Mesenchymal stem cell (in vitro differentiated cells and primary cell): ENCODE data around the gene CADM1.

Source experiments
- DNase-seq: peaks from one replicate; pipeline ENCODE4 v3.0.0-alpha.2; 2013
- H2AFZ ChIP-seq: one replicate; pipeline ENCODE4 v1.6.1; 2013; ENCODE audit warnings: low read depth, mild to moderate bottlenecking, control low read depth, inconsistent platforms, low read length, moderate library complexity
- H2AK5ac ChIP-seq: 2 replicates; pipeline ENCODE4 v1.6.1; 2013; ENCODE audit warnings: low read length, moderate library complexity, mild to moderate bottlenecking, inconsistent platforms; ENCODE audit not compliant: severe bottlenecking
- H2BK120ac ChIP-seq: one replicate; pipeline ENCODE4 v1.6.1; 2013; ENCODE audit warnings: low read depth, mild to moderate bottlenecking, inconsistent platforms, low read length, moderate library complexity
- H2BK12ac ChIP-seq, 2 experiments: one replicate each; pipeline ENCODE4 v1.6.1; 2013; ENCODE audit warnings: inconsistent platforms in 2 of 2, low read length in 2 of 2, mild to moderate bottlenecking in 2 of 2, moderate library complexity in 2 of 2, control low read depth in 1 of 2
- H2BK15ac ChIP-seq: one replicate; pipeline ENCODE4 v1.6.1; 2013; ENCODE audit warnings: mild to moderate bottlenecking, low read depth, inconsistent platforms; ENCODE audit not compliant: poor library complexity, severe bottlenecking
- H2BK5ac ChIP-seq: 2 replicates; pipeline ENCODE4 v1.6.1; 2013; ENCODE audit warnings: low read depth, mild to moderate bottlenecking, low read length, control low read depth, inconsistent platforms; ENCODE audit not compliant: poor library complexity, severe bottlenecking
- H3K14ac ChIP-seq, 2 experiments: one replicate each; pipeline ENCODE4 v1.6.1; 2013; ENCODE audit warnings: inconsistent platforms in 2 of 2, low read length in 2 of 2, control low read depth in 1 of 2, mild to moderate bottlenecking in 1 of 2, moderate library complexity in 1 of 2
- H3K18ac ChIP-seq, 2 experiments: one replicate each; pipeline ENCODE4 v1.6.1; 2013; ENCODE audit warnings: inconsistent platforms in 2 of 2, low read length in 2 of 2, control low read depth in 1 of 2, low read depth in 1 of 2, mild to moderate bottlenecking in 1 of 2
- H3K23ac ChIP-seq, 2 experiments: one replicate each; pipeline ENCODE4 v1.6.1; 2013; ENCODE audit warnings: inconsistent platforms in 2 of 2, low read length in 2 of 2, mild to moderate bottlenecking in 2 of 2, moderate library complexity in 2 of 2, control low read depth in 1 of 2
- H3K27ac ChIP-seq: 2 replicates; pipeline ENCODE4 v1.5.1; 2013; ENCODE audit warnings: mild to moderate bottlenecking, moderate library complexity, low read length, control low read depth, inconsistent platforms; ENCODE audit not compliant: poor library complexity, severe bottlenecking
- H3K27me3 ChIP-seq, 2 experiments: 2 replicates each; pipeline versions ENCODE4 v1.6.1 to v1.7.0; 2013; ENCODE audit warnings: low read length in 2 of 2, mild to moderate bottlenecking in 2 of 2, moderate library complexity in 2 of 2, control low read depth in 1 of 2, inconsistent platforms in 1 of 2; ENCODE audit not compliant: control insufficient read depth in 1 of 2, insufficient read depth in 1 of 2
- H3K36me3 ChIP-seq, 2 experiments: 2 replicates each; pipeline versions ENCODE4 v1.6.1 to v1.7.0; 2013; ENCODE audit warnings: low read length in 2 of 2, control low read depth in 1 of 2, inconsistent platforms in 1 of 2, low read depth in 1 of 2, mild to moderate bottlenecking in 1 of 2; ENCODE audit not compliant: insufficient read depth in 2 of 2, control insufficient read depth in 1 of 2
- H3K4ac ChIP-seq, 2 experiments: one replicate each; pipeline ENCODE4 v1.6.1; 2013; ENCODE audit warnings: inconsistent platforms in 2 of 2, low read length in 2 of 2, mild to moderate bottlenecking in 2 of 2, moderate library complexity in 2 of 2, control low read depth in 1 of 2, low read depth in 1 of 2
- H3K4me1 ChIP-seq: 2 replicates; pipeline ENCODE4 v1.6.1; 2013; ENCODE audit warnings: low read depth, low read length, control low read depth; ENCODE audit not compliant: control insufficient read depth, insufficient read depth
- H3K4me2 ChIP-seq: 2 replicates; pipeline ENCODE4 v1.6.1; 2013; ENCODE audit warnings: low read length, mild to moderate bottlenecking, inconsistent platforms; ENCODE audit not compliant: poor library complexity, severe bottlenecking
- H3K4me3 ChIP-seq, 2 experiments: 2 replicates each; pipeline versions ENCODE4 v1.5.1 to v1.7.0; 2013; ENCODE audit warnings: low read length in 2 of 2, mild to moderate bottlenecking in 2 of 2, control low read depth in 1 of 2, low read depth in 1 of 2; ENCODE audit not compliant: insufficient read depth in 1 of 2
- H3K79me1 ChIP-seq: replicated peaks from 2 replicates; pipeline ENCODE4 v1.6.1; 2013; ENCODE audit warnings: mild to moderate bottlenecking, control low read depth, low read length, inconsistent platforms; ENCODE audit not compliant: poor library complexity, severe bottlenecking
- H3K9ac ChIP-seq: 2 replicates; pipeline ENCODE4 v1.7.0; 2013; ENCODE audit warnings: mild to moderate bottlenecking, low read length, moderate library complexity
- H3K9me3 ChIP-seq: 2 replicates; pipeline ENCODE4 v1.7.0; 2013; ENCODE audit warnings: mild to moderate bottlenecking, low read length; ENCODE audit not compliant: control insufficient read depth
- H4K8ac ChIP-seq: one replicate; pipeline ENCODE4 v1.6.1; 2013; ENCODE audit warnings: inconsistent platforms, mild to moderate bottlenecking, low read length, moderate library complexity
- H4K91ac ChIP-seq: one replicate; pipeline ENCODE4 v1.6.1; 2013; ENCODE audit warnings: mild to moderate bottlenecking, low read length, inconsistent platforms
- WGBS: methylation state at CpG from one replicate; pipeline ENCODE4 v1.1.7; 2013; ENCODE audit warnings: mixed read lengths; 5-methylcytosine and 5-hydroxymethylcytosine counted together

Gene CADM1

DNA sequence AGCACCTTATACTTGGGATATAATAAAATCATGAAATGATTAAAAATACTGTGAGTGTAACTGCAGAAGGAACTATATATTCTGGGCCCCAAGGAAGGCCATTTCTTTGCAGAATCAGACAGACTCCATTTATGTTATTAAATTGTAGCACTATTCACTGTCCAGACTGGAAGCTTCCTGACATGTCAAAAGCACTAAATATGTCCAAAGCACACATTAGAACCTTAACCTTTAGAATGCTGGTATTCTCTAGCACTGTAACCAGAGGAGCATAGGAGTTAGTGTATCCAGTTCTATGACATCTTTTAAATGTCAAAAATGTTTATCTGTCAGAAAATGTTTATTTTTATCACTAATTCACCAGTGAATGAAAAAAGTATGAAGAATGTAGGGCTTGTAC is 246.9 kb downstream of the CADM1 start:
- Histone ChIP-seq H3K36me3 (no peaks in the 10 kb centered on the region), H3K4ac (no peak overlapping the region), H3K9me3 (no peaks in the 10 kb centered on the region), H2BK5ac (no peak overlapping the region), H3K4me1 (peaks cover 3% of the 10 kb centered on the region), H3K14ac (no peak overlapping the region), H3K23ac (no peak overlapping the region), H3K79me1 (peaks cover 21% of the 10 kb centered on the region), H2AK5ac (no peak overlapping the region), H4K91ac (no peak overlapping the region), H2BK15ac (no peak overlapping the region), H3K4me2 (no peak overlapping the region), H3K27ac (no peak overlapping the region), H2BK12ac (no peak overlapping the region), H4K8ac (no peak overlapping the region), H2BK120ac (no peak overlapping the region), H3K18ac (no peak overlapping the region), H3K27me3 (no peaks in the 10 kb centered on the region), H3K4me3 (no peak overlapping the region), H3K9ac (no peak overlapping the region), H2AFZ (no peak overlapping the region)
- DNase-seq, result no peak

- no peak overlapping the region for H2BK12ac ChIP-seq
- H2BK120ac ChIP-seq, result no peak overlapping the region
- H2BK5ac ChIP-seq, result no peak overlapping the region
- no peak overlapping the region for H3K9ac ChIP-seq
- peaks cover 21% of the 10 kb centered on the region for H3K79me1 ChIP-seq
- H3K27me3 ChIP-seq, result no peaks in the 10 kb centered on the region
- H2BK15ac ChIP-seq, result no peak overlapping the region
- peak overlapping the region; percentile 49 for H3K27ac ChIP-seq
- H4K91ac ChIP-seq, result no peak overlapping the region
- H3K4ac ChIP-seq, result no peak overlapping the region
- no peaks in the 10 kb centered on the region for H3K9me3 ChIP-seq
- WGBS, result 24% methylated on average over 5 of the region's 7 CpGs
- no peak overlapping the region for H3K18ac ChIP-seq
- peak; percentile 14 for DNase-seq
- no peak overlapping the region for H3K23ac ChIP-seq
- no peak overlapping the region for H2AK5ac ChIP-seq
- H3K36me3 ChIP-seq, result no peaks in the 10 kb centered on the region
- H3K14ac ChIP-seq, result no peak overlapping the region
- peaks cover 3% of the 10 kb centered on the region for H3K4me1 ChIP-seq
- no peak overlapping the region for H3K4me2 ChIP-seq
- no peak overlapping the region for H2AFZ ChIP-seq
- H4K8ac ChIP-seq, result no peak overlapping the region
- H3K4me3 ChIP-seq, result no peak overlapping the region
Measured at GRCh38 chr11:115256397-115257197, 247.6 kb downstream of the CADM1 start.

DNA sequence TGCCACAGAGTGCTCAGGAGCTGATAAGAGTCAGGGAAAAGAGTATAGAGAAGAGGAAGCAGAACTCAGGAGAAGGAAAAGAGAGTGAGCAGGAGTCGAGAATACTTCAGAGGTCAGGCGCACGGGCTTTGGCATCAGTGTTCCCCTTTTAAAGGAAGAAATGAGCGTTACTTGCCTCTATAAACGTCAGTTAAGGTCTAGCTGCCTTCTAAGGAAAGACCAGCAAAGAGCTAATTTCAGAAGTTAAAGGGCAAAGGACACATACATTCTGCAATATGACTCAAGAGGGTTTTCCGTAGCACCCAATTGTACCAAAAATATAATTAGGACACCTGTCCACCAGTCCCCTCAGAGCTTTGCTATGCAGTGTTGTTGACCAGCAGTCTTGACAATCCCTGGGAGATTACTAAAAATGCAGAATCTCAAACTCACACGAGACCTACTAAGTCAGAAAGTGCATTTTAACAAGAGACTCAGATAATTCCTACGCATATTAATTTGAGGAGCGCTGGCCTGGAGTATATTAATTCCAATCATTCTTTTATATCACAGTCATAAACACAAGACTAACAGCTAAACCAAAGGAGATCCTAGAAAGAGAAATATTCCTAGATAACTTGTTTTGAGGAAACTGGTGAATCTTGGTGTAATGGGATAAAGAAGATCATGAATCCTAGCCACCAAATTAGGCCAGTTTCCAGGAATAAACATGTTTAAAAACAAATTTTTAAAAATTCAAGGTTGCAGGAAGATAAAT is 249.0 kb downstream of the CADM1 start:
- no peak overlapping the region for H3K4me2 ChIP-seq

DNA sequence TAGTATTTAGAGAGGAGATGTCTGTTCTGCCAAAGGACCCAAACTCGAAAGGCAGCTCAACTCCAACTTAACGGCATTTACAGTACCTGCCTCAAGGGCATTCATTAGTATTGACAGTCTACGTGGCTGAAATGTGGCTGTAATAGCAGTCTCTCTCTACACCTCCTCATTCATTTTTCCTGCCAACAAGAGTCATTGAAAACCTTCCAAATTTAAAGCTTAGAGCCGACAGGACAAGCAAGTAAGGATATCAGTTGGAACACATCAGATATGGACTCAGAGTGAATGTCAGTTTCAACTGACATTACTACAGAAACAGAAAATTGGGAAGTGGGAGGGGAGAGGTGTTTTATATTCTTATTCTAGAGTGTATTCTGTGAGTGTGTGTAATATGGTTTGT is 253.1 kb downstream of the CADM1 start:
- no peaks in the 10 kb centered on the region for H3K27me3 ChIP-seq
- no peak overlapping the region for H3K4me3 ChIP-seq
- no peak overlapping the region for H2BK12ac ChIP-seq
- H3K36me3 ChIP-seq, result no peaks in the 10 kb centered on the region
- H3K4me1 ChIP-seq, result no peaks in the 10 kb centered on the region
- no peak overlapping the region for H3K27ac ChIP-seq
- DNase-seq, result no peak
- H4K8ac ChIP-seq, result no peak overlapping the region
- H2BK5ac ChIP-seq, result no peak overlapping the region
- H3K23ac ChIP-seq, result no peak overlapping the region
- no peaks in the 10 kb centered on the region for H3K9me3 ChIP-seq
- H3K4ac ChIP-seq, result no peak overlapping the region
- no peak overlapping the region for H3K4me2 ChIP-seq
- no peak overlapping the region for H2BK15ac ChIP-seq
- H3K79me1 ChIP-seq, result peaks cover 7% of the 10 kb centered on the region
- H2AFZ ChIP-seq, result no peak overlapping the region
- no peak overlapping the region for H4K91ac ChIP-seq
- H3K14ac ChIP-seq, result no peak overlapping the region
- no peak overlapping the region for H3K18ac ChIP-seq
- no peak overlapping the region for H2AK5ac ChIP-seq
- H2BK120ac ChIP-seq, result no peak overlapping the region
- H3K9ac ChIP-seq, result no peak overlapping the region
- 87% methylated on average over 4 of the region's 4 CpGs for WGBS

More for the DNA sequence above, 249.0 kb downstream of the CADM1 start:
- no peak overlapping the region for H4K8ac ChIP-seq
- H3K23ac ChIP-seq, result no peak overlapping the region
- H2BK12ac ChIP-seq, result no peak overlapping the region
- H3K4me3 ChIP-seq, result no peak overlapping the region
- no peak overlapping the region for H3K27ac ChIP-seq
- no peaks in the 10 kb centered on the region for H3K9me3 ChIP-seq
- peak overlapping the region; percentile 42 for H2AK5ac ChIP-seq
- no peak overlapping the region for H2AFZ ChIP-seq
- WGBS, result 85% methylated on average over 6 of the region's 9 CpGs
- H3K4ac ChIP-seq, result no peak overlapping the region
- H2BK120ac ChIP-seq, result no peak overlapping the region
- no peak overlapping the region for H3K18ac ChIP-seq
- H2BK5ac ChIP-seq, result no peak overlapping the region
- H3K4me1 ChIP-seq, result peaks cover 3% of the 10 kb centered on the region
- no peaks in the 10 kb centered on the region for H3K36me3 ChIP-seq
- H3K27me3 ChIP-seq, result no peaks in the 10 kb centered on the region
- no peak for DNase-seq
- no peak overlapping the region for H3K14ac ChIP-seq
- peaks cover 21% of the 10 kb centered on the region for H3K79me1 ChIP-seq
- no peak overlapping the region for H3K9ac ChIP-seq
- no peak overlapping the region for H4K91ac ChIP-seq
- H2BK15ac ChIP-seq, result no peak overlapping the region
